ENCODE measurements around the gene ALG14. TPM values are rescaled to one million over a fixed set of nuclear protein-coding genes. Genes with fewer than 3 reads are reported as not detected.

The ALG14 gene
- total RNA-seq, 1 donor from 2014 or later: 0.49 TPM

DNA sequence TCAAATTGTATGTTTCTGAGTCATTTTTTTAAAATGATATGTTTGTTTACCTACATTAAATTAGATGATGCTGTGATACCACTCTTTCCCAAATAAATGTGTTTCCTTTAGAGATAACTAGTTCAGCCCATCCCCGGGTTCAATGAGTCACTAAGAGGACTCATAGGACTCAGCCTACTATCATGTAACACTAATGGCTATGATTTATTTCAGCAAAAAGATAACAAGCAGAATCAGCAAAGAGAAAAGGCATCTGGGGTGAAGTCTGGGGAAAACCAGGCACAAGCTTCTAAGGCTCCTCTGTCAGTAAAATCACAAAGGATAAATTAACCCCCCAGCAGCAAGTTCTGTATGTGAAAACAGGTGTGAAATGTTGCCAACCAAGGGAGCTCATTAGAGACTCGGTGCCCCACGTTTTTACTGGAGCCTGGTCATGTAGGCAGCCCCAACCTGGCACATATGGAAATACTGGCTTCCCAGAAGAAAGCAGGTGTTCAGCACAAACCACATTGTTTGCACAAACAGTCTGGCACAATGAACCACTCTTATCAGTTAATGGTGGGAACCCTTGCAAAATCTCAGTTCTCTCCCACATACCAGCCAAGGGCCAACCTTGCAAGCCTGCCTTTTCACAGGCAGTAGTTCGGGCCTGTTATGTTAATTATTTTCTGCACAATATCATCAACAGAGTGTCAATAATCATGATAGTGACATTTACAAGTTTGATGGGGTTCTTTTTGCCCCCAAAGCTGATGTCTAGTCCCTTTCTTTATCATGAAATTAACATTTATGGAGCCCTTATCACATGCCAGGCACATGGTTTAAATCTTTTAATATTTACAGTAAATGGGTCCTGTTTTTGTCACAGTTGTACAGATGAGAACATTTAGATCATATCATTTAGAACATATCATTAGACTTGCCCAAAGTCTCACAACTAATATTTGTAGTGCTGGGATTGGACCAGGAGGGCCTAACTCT is 122.8 kb downstream of the ALG14 start:
- Histone ChIP-seq H3K36me3 (no peaks in the 10 kb centered on the region), H3K9me3 (ENCODE audit: low read depth) (no peaks in the 10 kb centered on the region), H3F3A (ENCODE audit: low read depth) (peaks cover 7% of the 10 kb centered on the region), H3K9ac (no peak overlapping the region), H3K4me1 (peaks cover 13% of the 10 kb centered on the region), H3K79me2 (ENCODE audit: low read depth) (no peaks in the 10 kb centered on the region), H2AFZ (replicated peaks) (no peak overlapping the region), H3K27me3 (no peaks in the 10 kb centered on the region), H4K20me1 (ENCODE audit: low read depth) (no peaks in the 10 kb centered on the region), H3K4me3 (no peak overlapping the region), H3K27ac (no peak overlapping the region), H3K4me2 (no peak overlapping the region)
- H3K4me3 Mint-ChIP-seq: no peak overlapping the region
- H3K9me3 Mint-ChIP-seq: no peaks in the 10 kb centered on the region
- H3K36me3 Mint-ChIP-seq: peaks cover 5% of the 10 kb centered on the region
- TF ChIP-seq EZH2phosphoT487 (IDR thresholded peaks at IDR 0.05) (no peak), EZH2 (IDR thresholded peaks at IDR 0.05) (no peak)
- TF ChIP-seq, protein P1, sequence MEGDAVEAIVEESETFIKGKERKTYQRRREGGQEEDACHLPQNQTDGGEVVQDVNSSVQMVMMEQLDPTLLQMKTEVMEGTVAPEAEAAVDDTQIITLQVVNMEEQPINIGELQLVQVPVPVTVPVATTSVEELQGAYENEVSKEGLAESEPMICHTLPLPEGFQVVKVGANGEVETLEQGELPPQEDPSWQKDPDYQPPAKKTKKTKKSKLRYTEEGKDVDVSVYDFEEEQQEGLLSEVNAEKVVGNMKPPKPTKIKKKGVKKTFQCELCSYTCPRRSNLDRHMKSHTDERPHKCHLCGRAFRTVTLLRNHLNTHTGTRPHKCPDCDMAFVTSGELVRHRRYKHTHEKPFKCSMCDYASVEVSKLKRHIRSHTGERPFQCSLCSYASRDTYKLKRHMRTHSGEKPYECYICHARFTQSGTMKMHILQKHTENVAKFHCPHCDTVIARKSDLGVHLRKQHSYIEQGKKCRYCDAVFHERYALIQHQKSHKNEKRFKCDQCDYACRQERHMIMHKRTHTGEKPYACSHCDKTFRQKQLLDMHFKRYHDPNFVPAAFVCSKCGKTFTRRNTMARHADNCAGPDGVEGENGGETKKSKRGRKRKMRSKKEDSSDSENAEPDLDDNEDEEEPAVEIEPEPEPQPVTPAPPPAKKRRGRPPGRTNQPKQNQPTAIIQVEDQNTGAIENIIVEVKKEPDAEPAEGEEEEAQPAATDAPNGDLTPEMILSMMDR (IDR thresholded peaks at IDR 0.05): no peak
- DNase-seq (ENCODE audit: low spot score): no peak
- no peak overlapping the region for H3K27ac Mint-ChIP-seq
- peaks cover 23% of the 10 kb centered on the region for H3K4me1 Mint-ChIP-seq
- H3K27me3 Mint-ChIP-seq (ENCODE audit: insufficient read depth, low read depth): peaks cover 5% of the 10 kb centered on the region

DNA sequence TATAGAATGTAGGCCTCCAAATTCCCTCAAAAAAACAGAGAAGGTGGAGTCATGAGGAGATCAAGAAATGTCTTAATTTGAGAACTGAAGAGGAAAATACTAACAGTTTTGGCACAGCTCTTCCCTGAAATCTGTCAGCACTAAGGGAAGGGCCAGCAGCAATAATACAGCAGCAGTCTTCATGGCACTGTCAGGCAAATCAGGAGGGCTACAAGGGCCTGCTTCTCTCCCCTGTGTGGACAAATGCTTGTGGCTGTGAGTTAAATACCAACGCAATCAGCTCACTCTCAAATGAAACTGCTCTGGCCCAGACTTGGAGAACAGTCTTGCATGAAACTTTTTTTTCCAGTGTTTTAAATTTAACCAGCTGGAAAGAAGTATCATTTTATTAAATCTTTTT is 125.3 kb downstream of the ALG14 start:
- Mint-ChIP-seq H3K4me3 (no peak overlapping the region), H3K36me3 (peaks cover 3% of the 10 kb centered on the region), H3K4me1 (peaks cover 5% of the 10 kb centered on the region), H3K27me3 (ENCODE audit: insufficient read depth, low read depth) (peaks cover 5% of the 10 kb centered on the region), H3K27ac (no peak overlapping the region), H3K9me3 (peaks cover 2% of the 10 kb centered on the region)
- H3F3A ChIP-seq (ENCODE audit: low read depth): no peaks in the 10 kb centered on the region
- no peaks in the 10 kb centered on the region for H3K79me2 ChIP-seq (ENCODE audit: low read depth)
- no peak overlapping the region for H3K4me3 ChIP-seq
- H3K9ac ChIP-seq: no peak overlapping the region
- no peaks in the 10 kb centered on the region for H3K27me3 ChIP-seq
- H3K27ac ChIP-seq: no peak overlapping the region
- H2AFZ ChIP-seq (replicated peaks): no peak overlapping the region
- H3K36me3 ChIP-seq: no peaks in the 10 kb centered on the region
- TF ChIP-seq EZH2 (IDR thresholded peaks at IDR 0.05) (no peak), EZH2phosphoT487 (IDR thresholded peaks at IDR 0.05) (no peak)
- TF ChIP-seq, protein P1 (IDR thresholded peaks at IDR 0.05): no peak
- H3K4me2 ChIP-seq: no peak overlapping the region
- no peak for DNase-seq (ENCODE audit: low spot score)
- H4K20me1 ChIP-seq (ENCODE audit: low read depth): no peaks in the 10 kb centered on the region
- no peaks in the 10 kb centered on the region for H3K9me3 ChIP-seq (ENCODE audit: low read depth)
- H3K4me1 ChIP-seq: peaks cover 4% of the 10 kb centered on the region

DNA sequence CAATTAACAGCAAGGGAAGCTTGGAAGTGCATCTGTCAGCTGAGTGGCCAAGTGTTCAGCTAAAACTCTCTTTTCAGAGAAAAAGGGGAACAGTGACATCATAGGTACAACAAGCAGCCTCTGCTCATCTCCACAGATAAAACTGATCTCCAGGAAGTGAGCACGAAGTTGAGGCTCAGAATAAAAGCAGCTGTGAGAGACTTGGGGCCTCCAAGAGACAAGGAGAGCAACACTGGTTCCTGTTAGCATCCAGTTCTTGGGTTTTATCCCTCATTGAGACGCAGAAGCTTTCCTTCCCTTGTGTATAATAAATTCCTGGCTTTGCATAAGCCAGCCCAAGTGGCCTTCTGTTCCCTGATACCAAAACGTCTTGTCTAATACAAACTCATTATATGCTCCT is 125.9 kb downstream of the ALG14 start:
- TF ChIP-seq, protein P1 (IDR thresholded peaks at IDR 0.05): no peak
- no peak for TF ChIP-seq EZH2 (IDR thresholded peaks at IDR 0.05)
- TF ChIP-seq EZH2phosphoT487 (IDR thresholded peaks at IDR 0.05): no peak
- Histone ChIP-seq H3K36me3 (no peaks in the 10 kb centered on the region), H2AFZ (replicated peaks) (no peak overlapping the region), H3K4me1 (peaks cover 4% of the 10 kb centered on the region), H3K4me3 (no peak overlapping the region), H3F3A (ENCODE audit: low read depth) (no peaks in the 10 kb centered on the region), H3K9me3 (ENCODE audit: low read depth) (no peaks in the 10 kb centered on the region), H3K79me2 (ENCODE audit: low read depth) (no peaks in the 10 kb centered on the region), H3K4me2 (no peak overlapping the region), H3K27ac (no peak overlapping the region), H3K9ac (no peak overlapping the region), H3K27me3 (no peaks in the 10 kb centered on the region), H4K20me1 (ENCODE audit: low read depth) (no peaks in the 10 kb centered on the region)
- Mint-ChIP-seq H3K27ac (no peak overlapping the region), H3K4me1 (peaks cover 5% of the 10 kb centered on the region), H3K36me3 (peaks cover 3% of the 10 kb centered on the region), H3K9me3 (peaks cover 2% of the 10 kb centered on the region), H3K27me3 (ENCODE audit: insufficient read depth, low read depth) (peaks cover 5% of the 10 kb centered on the region), H3K4me3 (no peak overlapping the region)
- DNase-seq (ENCODE audit: low spot score): no peak

All from neural progenitor cell (in vitro differentiated cells).